ENCODE data around the gene TTLL13. TPM values are rescaled to one million over a fixed set of nuclear protein-coding genes. Genes with fewer than 3 reads are reported as not detected.

TTLL13 gene
- total and polyA plus RNA-seq, 2 donors (not counting 1 experiment from before 2014, with no cell fraction given), result 0.33 to 0.42 TPM

GRCh38 chr15:90297021-90297420, 47.7 kb downstream of the TTLL13 start:
- H3K27me3 ChIP-seq (replicated peaks in 1 of 4; ENCODE audit: control extremely low read depth in 1 of 4, control insufficient read depth in 3 of 4, insufficient read depth in 4 of 4, low read length in 3 of 4), result no peaks in the 10 kb centered on the region
- H2AFZ ChIP-seq (ENCODE audit: insufficient read depth, low read depth, low read length, poor library complexity, severe bottlenecking), result no peak overlapping the region
- Mint-ChIP-seq H3K9me3 (ENCODE audit: insufficient read depth) (no peaks in the 10 kb centered on the region), H3K4me1 (peaks cover 8% of the 10 kb centered on the region), H3K27me3 (no peaks in the 10 kb centered on the region), H3K27ac (no peak overlapping the region), H3K4me3 (no peak overlapping the region)
- no peak for TF ChIP-seq EZH2 (IDR thresholded peaks at IDR 0.05; ENCODE audit: borderline replicate concordance, insufficient read depth, low read depth, low read length, poor library complexity, severe bottlenecking)
- TF ChIP-seq, protein P1, sequence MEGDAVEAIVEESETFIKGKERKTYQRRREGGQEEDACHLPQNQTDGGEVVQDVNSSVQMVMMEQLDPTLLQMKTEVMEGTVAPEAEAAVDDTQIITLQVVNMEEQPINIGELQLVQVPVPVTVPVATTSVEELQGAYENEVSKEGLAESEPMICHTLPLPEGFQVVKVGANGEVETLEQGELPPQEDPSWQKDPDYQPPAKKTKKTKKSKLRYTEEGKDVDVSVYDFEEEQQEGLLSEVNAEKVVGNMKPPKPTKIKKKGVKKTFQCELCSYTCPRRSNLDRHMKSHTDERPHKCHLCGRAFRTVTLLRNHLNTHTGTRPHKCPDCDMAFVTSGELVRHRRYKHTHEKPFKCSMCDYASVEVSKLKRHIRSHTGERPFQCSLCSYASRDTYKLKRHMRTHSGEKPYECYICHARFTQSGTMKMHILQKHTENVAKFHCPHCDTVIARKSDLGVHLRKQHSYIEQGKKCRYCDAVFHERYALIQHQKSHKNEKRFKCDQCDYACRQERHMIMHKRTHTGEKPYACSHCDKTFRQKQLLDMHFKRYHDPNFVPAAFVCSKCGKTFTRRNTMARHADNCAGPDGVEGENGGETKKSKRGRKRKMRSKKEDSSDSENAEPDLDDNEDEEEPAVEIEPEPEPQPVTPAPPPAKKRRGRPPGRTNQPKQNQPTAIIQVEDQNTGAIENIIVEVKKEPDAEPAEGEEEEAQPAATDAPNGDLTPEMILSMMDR (IDR thresholded peaks at IDR 0.05), result no peak
- no CpG with 5 or more reads among the region's 4 CpGs for WGBS (ENCODE audit: insufficient coverage)
- H3K36me3 ChIP-seq (replicated peaks in 1 of 2; ENCODE audit: control extremely low read depth in 1 of 2, control insufficient read depth in 1 of 2, extremely low read depth in 1 of 2, insufficient read depth in 2 of 2, low read length in 1 of 2), result no peaks in the 10 kb centered on the region
- peaks cover 3 to 12% of the 10 kb centered on the region in 2 donors for H3K4me1 ChIP-seq (ENCODE audit: control insufficient read depth in 2 of 2, insufficient read depth in 2 of 2, low read length in 2 of 2)
- ChIA-PET POLR2A (no interaction called here), CTCF (interaction anchor here (1.1 to 1.5 kb wide), 2 partner anchors 23 to 76 kb away, joined by 4 to 7 read pairs; no protein-coding TSS in a partner anchor)
- DNase-seq, result no peak
- H4K20me1 ChIP-seq (ENCODE audit: control insufficient read depth, insufficient read depth, low read length, poor library complexity, severe bottlenecking), result no peaks in the 10 kb centered on the region
- no peak overlapping the region for H3K4me2 ChIP-seq (replicated peaks; ENCODE audit: low read depth, low read length, poor library complexity, severe bottlenecking)
- no peak overlapping the region for H3K4me3 ChIP-seq (ENCODE audit: control extremely low read depth in 1 of 5, extremely low read depth in 1 of 5, insufficient read depth in 1 of 5, low read depth in 2 of 5, low read length in 4 of 5)
- H3K27ac ChIP-seq (ENCODE audit: low read length in 2 of 2), result no peak overlapping the region
- H3K79me2 ChIP-seq (ENCODE audit: control insufficient read depth, insufficient read depth, low read length), result no peaks in the 10 kb centered on the region
- intact Hi-C loops (cut with micrococcal nuclease), result no loop called here
- H3K9ac ChIP-seq (ENCODE audit: low read length), result no peak overlapping the region
- no peak for ATAC-seq (ENCODE audit: low read depth)
- no peaks in the 10 kb centered on the region for H3K9me3 ChIP-seq (ENCODE audit: control extremely low read depth in 1 of 3, control insufficient read depth in 2 of 3, insufficient read depth in 1 of 3, low read length in 2 of 3)

DNA sequence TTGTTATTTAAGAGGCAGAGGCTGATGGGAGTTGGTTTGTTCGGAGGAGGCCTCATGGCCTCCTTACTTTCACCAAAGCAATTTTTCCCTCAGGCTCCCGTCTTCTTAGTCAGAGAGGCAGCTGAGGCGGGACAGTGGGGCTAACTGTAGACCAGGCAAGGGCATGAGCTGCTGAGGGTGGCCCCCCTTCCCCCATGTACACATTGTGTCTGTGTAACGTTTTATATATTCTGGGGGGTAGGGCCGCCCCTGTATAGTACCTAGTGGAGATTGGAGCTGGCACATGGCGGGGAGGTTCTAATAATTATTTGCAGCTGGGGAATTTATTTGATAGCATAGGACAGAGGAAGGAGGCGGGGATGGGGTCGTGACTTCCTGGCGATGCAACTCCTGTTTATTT, 51.2 kb downstream of the TTLL13 start:
- TF ChIP-seq, protein P1 (IDR thresholded peaks at IDR 0.05), result no peak
- TF ChIP-seq EZH2 (IDR thresholded peaks at IDR 0.05; ENCODE audit: borderline replicate concordance, insufficient read depth, low read depth, low read length, poor library complexity, severe bottlenecking), result no peak
- no peaks in the 10 kb centered on the region for H3K36me3 ChIP-seq (replicated peaks in 1 of 2; ENCODE audit: control extremely low read depth in 1 of 2, control insufficient read depth in 1 of 2, extremely low read depth in 1 of 2, insufficient read depth in 2 of 2, low read length in 1 of 2)
- DNase-seq (no peak), ATAC-seq (ENCODE audit: low read depth) (no peak)
- peaks cover 3 to 4% of the 10 kb centered on the region in 2 donors for H3K4me1 ChIP-seq (ENCODE audit: control insufficient read depth in 2 of 2, insufficient read depth in 2 of 2, low read length in 2 of 2)
- intact Hi-C loops (cut with micrococcal nuclease), result no loop called here
- H2AFZ ChIP-seq (ENCODE audit: insufficient read depth, low read depth, low read length, poor library complexity, severe bottlenecking), result peak overlapping the region; percentile 40
- H3K4me3 ChIP-seq (ENCODE audit: control extremely low read depth in 1 of 5, extremely low read depth in 1 of 5, insufficient read depth in 1 of 5, low read depth in 2 of 5, low read length in 4 of 5), result no peak overlapping the region
- ChIA-PET CTCF (interaction anchor here (0.6 to 4.0 kb wide), 14 partner anchors 10 to 426 kb away, joined by 3 to 22 read pairs (median 6); no protein-coding TSS in a partner anchor), POLR2A (no interaction called here)
- H3K9me3 ChIP-seq (ENCODE audit: control extremely low read depth in 1 of 3, control insufficient read depth in 2 of 3, insufficient read depth in 1 of 3, low read length in 2 of 3), result no peaks in the 10 kb centered on the region
- H3K4me2 ChIP-seq (replicated peaks; ENCODE audit: low read depth, low read length, poor library complexity, severe bottlenecking), result no peak overlapping the region
- no peaks in the 10 kb centered on the region for H4K20me1 ChIP-seq (ENCODE audit: control insufficient read depth, insufficient read depth, low read length, poor library complexity, severe bottlenecking)
- H3K27me3 ChIP-seq (replicated peaks in 1 of 4; ENCODE audit: control extremely low read depth in 1 of 4, control insufficient read depth in 3 of 4, insufficient read depth in 4 of 4, low read length in 3 of 4), result no peaks in the 10 kb centered on the region
- no peaks in the 10 kb centered on the region for H3K79me2 ChIP-seq (ENCODE audit: control insufficient read depth, insufficient read depth, low read length)
- H3K4me3 Mint-ChIP-seq, result no peak overlapping the region
- H3K27me3 Mint-ChIP-seq, result no peaks in the 10 kb centered on the region
- 98% methylated on average over 8 of the region's 9 CpGs for WGBS (ENCODE audit: insufficient coverage)
- H3K27ac ChIP-seq (ENCODE audit: low read length in 2 of 2), result no peak overlapping the region
- H3K4me1 Mint-ChIP-seq, result peaks cover 3% of the 10 kb centered on the region
- no peak overlapping the region for H3K9ac ChIP-seq (ENCODE audit: low read length)
- H3K9me3 Mint-ChIP-seq (ENCODE audit: insufficient read depth), result no peaks in the 10 kb centered on the region
- H3K27ac Mint-ChIP-seq, result no peak overlapping the region
